Breast epithelium (tissue), 4 donors: ENCODE results near the gene HHEX. TPM values are rescaled to one million over a fixed set of nuclear protein-coding genes. Genes with fewer than 3 reads are reported as not detected.

Experiments
- DNase-seq, 2 donors: peaks; one replicate each; pipeline ENCODE4 v3.0.0-alpha.2; 2019; ENCODE audit warnings: low spot score in 2 of 2
- H3K27ac ChIP-seq, 2 donors: fragments of 200-600 bp; sonication (generic) in 1 of 2; one replicate each; pipeline ENCODE4 v1.5.1; 2016 to 2019; ENCODE audit warnings: mild to moderate bottlenecking in 1 of 2
- H3K27me3 ChIP-seq, 2 donors: fragments of 200-600 bp; sonication (generic) in 1 of 2; one replicate each; pipeline versions ENCODE4 v1.5.1 to v1.6.0; 2017 to 2019; ENCODE audit warnings: control low read depth in 1 of 2, mild to moderate bottlenecking in 1 of 2
- H3K36me3 ChIP-seq: fragments of 200-600 bp; one replicate; pipeline ENCODE4 v1.5.1; 2019
- H3K4me1 ChIP-seq, 2 donors: fragments of 200-600 bp; sonication (generic); one replicate each; pipeline ENCODE4 v1.5.1; 2016 to 2019; ENCODE audit warnings: control low read depth in 1 of 2
- H3K4me3 ChIP-seq, 3 donors: fragments of 200-600 bp; sonication (generic); 1 replicate in 2 of 3; 2 replicates in 1 of 3; pipeline ENCODE4 v1.5.1; 2016 to 2019; ENCODE audit warnings: mild to moderate bottlenecking in 3 of 3, moderate library complexity in 2 of 3
- H3K9me3 ChIP-seq, 2 donors: fragments of 200-600 bp; sonication (generic) in 1 of 2; one replicate each; pipeline ENCODE4 v1.5.1; 2016 to 2019; ENCODE audit warnings: control low read depth in 1 of 2
- POLR2A ChIP-seq: fragments of 450-650 bp; IDR thresholded peaks from one replicate; pipeline ENCODE4 v1.6.1; 2016; ENCODE audit warnings: antibody characterized with exemption, mild to moderate bottlenecking, moderate library complexity
- POLR2AphosphoS5 ChIP-seq, 3 donors: sonication (generic); formaldehyde crosslinking; IDR thresholded peaks; one replicate each; pipeline ENCODE4 v1.6.1; 2017; ENCODE audit warnings: antibody characterized with exemption in 3 of 3
- intact Hi-C: fragments of 100-400 bp; cut with DNase I; formaldehyde crosslinking; loops from one replicate; pipeline ENCODE4 v1.15.1; 2023; ENCODE audit warnings: low total_unique reads
- total RNA-seq, 3 donors: library from RNA; depleted of rRNA; stranded (reverse); fragments of >200 nt; gene quantifications; one replicate each; pipeline ENCODE4 v1.1.0, GENCODE V29; 2016
- TF ChIP-seq, protein P1 (sequence below), 3 donors: fragments of 450-650 bp; IDR thresholded peaks; one replicate each; pipeline ENCODE4 v1.5.1; 2016 to 2017; ENCODE audit warnings: antibody characterized with exemption in 3 of 3, mild to moderate bottlenecking in 3 of 3, moderate library complexity in 3 of 3

HHEX gene
- total RNA-seq, 3 donors from 2014 or later, result 4.4 to 10.6 (median 5.6) TPM

DNA sequence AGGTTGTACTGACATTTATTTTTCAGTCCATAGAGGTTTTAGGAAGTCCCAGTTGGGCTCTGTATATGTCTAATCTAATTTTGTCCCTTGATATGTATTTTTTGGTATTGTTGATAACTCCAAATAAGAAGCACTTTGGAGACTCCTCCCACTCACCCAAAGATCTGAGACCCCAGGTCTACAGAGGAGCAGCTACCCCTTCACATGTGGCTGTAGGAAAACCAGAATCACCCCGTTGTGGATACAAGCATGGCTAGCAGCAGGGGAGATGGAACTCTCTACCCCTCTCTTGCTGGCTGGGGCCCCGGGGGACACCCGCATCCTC, 9.4 kb downstream of the HHEX start:
- H3K4me3 ChIP-seq, result peak overlapping the region; percentile 30 to 65 (median 46)
- no peak for DNase-seq
- H3K4me1 ChIP-seq, result no peaks in the 10 kb centered on the region
- H3K27me3 ChIP-seq, result peaks cover 0 to 5% of the 10 kb centered on the region in 2 donors
- peak overlapping the region in 1 of 2 donors; percentile 36 for H3K27ac ChIP-seq
- no peaks in the 10 kb centered on the region for H3K9me3 ChIP-seq
- no peaks in the 10 kb centered on the region for H3K36me3 ChIP-seq
- intact Hi-C loops, result no loop called here
- TF ChIP-seq, protein P1, sequence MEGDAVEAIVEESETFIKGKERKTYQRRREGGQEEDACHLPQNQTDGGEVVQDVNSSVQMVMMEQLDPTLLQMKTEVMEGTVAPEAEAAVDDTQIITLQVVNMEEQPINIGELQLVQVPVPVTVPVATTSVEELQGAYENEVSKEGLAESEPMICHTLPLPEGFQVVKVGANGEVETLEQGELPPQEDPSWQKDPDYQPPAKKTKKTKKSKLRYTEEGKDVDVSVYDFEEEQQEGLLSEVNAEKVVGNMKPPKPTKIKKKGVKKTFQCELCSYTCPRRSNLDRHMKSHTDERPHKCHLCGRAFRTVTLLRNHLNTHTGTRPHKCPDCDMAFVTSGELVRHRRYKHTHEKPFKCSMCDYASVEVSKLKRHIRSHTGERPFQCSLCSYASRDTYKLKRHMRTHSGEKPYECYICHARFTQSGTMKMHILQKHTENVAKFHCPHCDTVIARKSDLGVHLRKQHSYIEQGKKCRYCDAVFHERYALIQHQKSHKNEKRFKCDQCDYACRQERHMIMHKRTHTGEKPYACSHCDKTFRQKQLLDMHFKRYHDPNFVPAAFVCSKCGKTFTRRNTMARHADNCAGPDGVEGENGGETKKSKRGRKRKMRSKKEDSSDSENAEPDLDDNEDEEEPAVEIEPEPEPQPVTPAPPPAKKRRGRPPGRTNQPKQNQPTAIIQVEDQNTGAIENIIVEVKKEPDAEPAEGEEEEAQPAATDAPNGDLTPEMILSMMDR (IDR thresholded peaks at IDR 0.05), result no peak
- TF ChIP-seq POLR2AphosphoS5 (IDR thresholded peaks at IDR 0.05) (no peak), POLR2A (no peak)

DNA sequence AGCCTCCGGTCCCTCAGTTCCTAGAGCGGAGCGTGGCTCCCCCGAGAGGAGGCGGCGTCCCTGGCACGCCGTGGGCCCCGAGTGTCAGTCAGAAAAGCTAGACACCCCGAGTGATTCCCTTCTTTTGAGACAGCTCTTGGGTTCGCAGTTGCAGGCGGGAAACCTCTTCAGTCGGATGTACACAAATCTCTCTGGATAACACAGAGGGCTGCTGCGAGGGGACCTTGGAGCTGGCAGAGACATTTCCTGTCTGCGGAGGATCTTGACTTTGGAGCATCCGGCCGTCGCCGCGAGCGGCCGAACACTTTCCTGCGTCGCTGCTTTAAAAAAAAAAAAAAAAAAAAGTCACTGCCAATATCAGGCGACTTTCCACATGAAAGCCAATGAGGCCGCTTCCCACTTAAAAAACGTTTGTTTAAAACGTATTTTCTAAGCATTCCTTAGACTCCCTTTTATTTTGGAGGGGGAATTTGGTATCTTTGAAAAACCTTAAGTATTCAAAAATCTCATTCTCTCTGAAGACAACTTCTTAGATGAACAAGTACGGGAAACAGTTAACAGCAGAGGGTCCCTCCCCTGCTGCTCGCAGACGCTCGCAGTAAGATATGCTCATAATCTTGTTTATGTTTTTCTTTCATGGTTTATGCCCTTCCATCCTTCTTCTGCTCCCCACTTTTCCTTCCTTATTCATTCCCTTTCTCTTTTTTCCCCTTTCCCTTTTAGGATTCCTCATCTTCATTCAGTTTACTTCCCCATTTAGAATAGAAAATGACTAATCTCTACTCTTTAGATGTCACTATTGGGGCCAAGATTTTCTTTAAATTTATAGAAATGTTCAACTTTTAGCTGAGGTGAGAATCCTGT, 10.0 kb downstream of the HHEX start:
- TF ChIP-seq POLR2A, result no peak
- no peak for TF ChIP-seq POLR2AphosphoS5 (IDR thresholded peaks at IDR 0.05)
- TF ChIP-seq, protein P1 (IDR thresholded peaks at IDR 0.05), result no peak
- Histone ChIP-seq H3K27ac (peak overlapping the region in 1 of 2 donors; percentile 36), H3K9me3 (no peaks in the 10 kb centered on the region), H3K27me3 (peaks cover 0 to 5% of the 10 kb centered on the region in 2 donors), H3K4me1 (no peaks in the 10 kb centered on the region), H3K36me3 (no peaks in the 10 kb centered on the region), H3K4me3 (peak overlapping the region; percentile 30 to 65 (median 46))
- intact Hi-C loops, result no loop called here
- peak in 1 of 2 donors; percentile 24 for DNase-seq

DNA sequence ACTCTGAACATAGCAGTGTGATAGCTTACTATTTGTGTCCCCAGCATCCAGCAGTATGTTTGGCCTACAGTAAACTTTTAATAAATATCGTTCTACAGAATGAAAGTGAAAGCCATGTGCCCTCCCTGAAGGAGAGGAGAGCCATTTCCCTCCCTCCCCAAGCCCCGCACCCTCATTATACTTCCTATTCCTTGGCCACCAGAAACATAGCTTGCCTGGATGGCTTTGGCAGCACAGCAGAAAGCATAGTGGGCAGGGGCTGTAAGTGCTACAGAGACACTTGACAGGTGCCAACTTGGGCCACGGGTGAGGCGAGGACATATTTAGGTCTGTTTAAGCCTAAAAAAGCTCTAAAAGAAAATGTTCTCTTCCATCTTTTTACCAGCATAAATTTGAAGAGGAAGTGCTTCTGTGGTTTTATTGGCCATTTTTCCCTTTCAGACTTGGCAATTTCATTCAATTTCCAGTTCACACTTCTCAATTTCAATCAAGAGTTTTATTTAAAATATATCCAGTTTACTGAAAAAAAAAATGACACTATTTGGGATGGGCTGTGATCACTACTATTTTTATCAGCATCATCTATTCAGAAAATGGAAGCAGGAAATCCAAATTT, 12.7 kb downstream of the HHEX start:
- H3K4me3 ChIP-seq, result no peak overlapping the region
- no peaks in the 10 kb centered on the region for H3K36me3 ChIP-seq
- intact Hi-C loops, result no loop called here
- no peaks in the 10 kb centered on the region for H3K9me3 ChIP-seq
- H3K27ac ChIP-seq, result no peak overlapping the region
- no peak for DNase-seq
- TF ChIP-seq, protein P1 (IDR thresholded peaks at IDR 0.05), result no peak
- H3K27me3 ChIP-seq, result peaks cover 0 to 5% of the 10 kb centered on the region in 2 donors
- no peaks in the 10 kb centered on the region for H3K4me1 ChIP-seq

DNA sequence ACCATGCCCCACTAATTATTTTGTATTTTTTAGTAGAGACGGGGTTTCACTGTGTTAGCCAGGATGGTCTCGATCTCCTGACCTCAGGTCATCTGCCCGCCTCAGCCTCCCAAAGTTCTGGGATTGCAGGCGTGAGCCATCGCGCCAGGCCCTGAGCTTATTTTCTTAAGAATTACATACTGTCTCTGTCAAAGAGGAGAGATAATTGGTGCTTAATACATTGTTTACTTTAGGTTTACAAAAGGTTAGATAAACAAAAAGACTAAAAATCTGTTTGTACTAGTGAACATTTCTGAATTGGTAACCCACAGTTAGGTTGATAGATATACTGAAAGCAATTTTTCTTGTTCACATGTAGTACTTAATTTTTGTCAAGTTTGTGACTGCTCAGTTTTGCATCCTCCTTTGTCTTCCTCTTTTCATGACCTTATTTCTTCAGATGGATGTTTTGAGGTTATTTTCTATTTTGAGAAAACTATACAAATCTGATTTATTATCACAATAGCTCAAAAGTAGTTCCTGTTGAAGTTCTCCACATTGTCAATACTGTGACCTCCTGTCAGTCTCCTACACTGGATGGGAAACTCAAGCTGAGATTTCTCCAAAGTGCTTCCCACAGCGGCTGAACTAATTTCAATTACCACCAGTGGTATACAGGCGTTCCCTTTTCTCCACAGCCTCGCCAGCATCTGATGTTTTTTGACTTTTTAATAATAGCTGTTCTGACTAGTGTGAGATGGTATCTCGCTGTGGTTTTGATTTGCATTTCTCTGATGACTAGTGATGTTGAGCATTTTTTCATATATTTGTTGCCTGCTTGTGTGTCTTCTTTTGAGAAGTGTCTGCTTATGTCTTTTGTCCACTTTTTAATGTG, 22.5 kb downstream of the HHEX start:
- Histone ChIP-seq H3K27me3 (no peaks in the 10 kb centered on the region), H3K4me1 (no peaks in the 10 kb centered on the region), H3K36me3 (no peaks in the 10 kb centered on the region), H3K27ac (no peak overlapping the region), H3K4me3 (no peak overlapping the region), H3K9me3 (no peaks in the 10 kb centered on the region)
- TF ChIP-seq POLR2A (no peak), POLR2AphosphoS5 (IDR thresholded peaks at IDR 0.05) (no peak)
- TF ChIP-seq, protein P1 (IDR thresholded peaks at IDR 0.05), result no peak
- intact Hi-C loops, result no loop called here
- DNase-seq, result no peak
